ENCODE measurements around the gene KLK2.

KLK2 gene

GRCh38 chr19:50912727-50913716, 39.8 kb downstream of the KLK2 start:
- DNase-seq (ENCODE audit: low read depth, low spot score): no peak
- H3K4me3 ChIP-seq (ENCODE audit: low read depth, low read length): no peak overlapping the region
- in situ Hi-C loops (cut with HindIII; ENCODE audit: low sequenced_read_pairs): no loop called here
- no peak for TF ChIP-seq CTCF (IDR thresholded peaks at IDR 0.05; ENCODE audit: low read depth, low read length)

- in situ Hi-C loops (cut with HindIII; ENCODE audit: low sequenced_read_pairs): no loop called here
- no peak overlapping the region for H3K4me3 ChIP-seq (ENCODE audit: low read depth, low read length)
- no peak for TF ChIP-seq CTCF (IDR thresholded peaks at IDR 0.05; ENCODE audit: low read depth, low read length)
- DNase-seq (ENCODE audit: low read depth, low spot score): no peak
Measured at GRCh38 chr19:50916069-50916468, 42.8 kb downstream of the KLK2 start.

- H3K4me3 ChIP-seq (ENCODE audit: low read depth, low read length): no peak overlapping the region
- in situ Hi-C loops (cut with HindIII; ENCODE audit: low sequenced_read_pairs): no loop called here
- DNase-seq (ENCODE audit: low read depth, low spot score): no peak
- no peak for TF ChIP-seq CTCF (IDR thresholded peaks at IDR 0.05; ENCODE audit: low read depth, low read length)
Measured at GRCh38 chr19:50921426-50922316, 48.4 kb downstream of the KLK2 start.

- no peak overlapping the region for H3K4me3 ChIP-seq (ENCODE audit: low read depth, low read length)
- in situ Hi-C loops (cut with HindIII; ENCODE audit: low sequenced_read_pairs): no loop called here
- peak; percentile 56 for DNase-seq (ENCODE audit: low read depth, low spot score)
- peak; percentile 78 for TF ChIP-seq CTCF (IDR thresholded peaks at IDR 0.05; ENCODE audit: low read depth, low read length)
Measured at GRCh38 chr19:50922317-50922853, 49.1 kb downstream of the KLK2 start.

- DNase-seq (ENCODE audit: low read depth, low spot score): no peak
- no peak overlapping the region for H3K4me3 ChIP-seq (ENCODE audit: low read depth, low read length)
- in situ Hi-C loops (cut with HindIII; ENCODE audit: low sequenced_read_pairs): no loop called here
- TF ChIP-seq CTCF (IDR thresholded peaks at IDR 0.05; ENCODE audit: low read depth, low read length): no peak
Measured at GRCh38 chr19:50924586-50924985, 51.3 kb downstream of the KLK2 start.

GRCh38 chr19:50925734-50926133, 52.5 kb downstream of the KLK2 start:
- no peak for TF ChIP-seq CTCF (IDR thresholded peaks at IDR 0.05; ENCODE audit: low read depth, low read length)
- DNase-seq (ENCODE audit: low read depth, low spot score): no peak
- in situ Hi-C loops (cut with HindIII; ENCODE audit: low sequenced_read_pairs): no loop called here
- no peak overlapping the region for H3K4me3 ChIP-seq (ENCODE audit: low read depth, low read length)

Data from astrocyte of the spinal cord (primary cell).